ENCODE measurements around the gene GYPC.

The GYPC gene

GRCh38 chr2:126655500-126656430 is at the start of gene GYPC:
GYPC (plus strand) TSS chr2:126656158; CDS start chr2:126656264, 106 bp downstream.
- Histone ChIP-seq H3K36me3 (ENCODE audit: insufficient read depth, low read length) (no peaks in the 10 kb centered on the region), H4K20me1 (ENCODE audit: insufficient read depth, low read length, poor library complexity, severe bottlenecking) (peaks cover 8% of the 10 kb centered on the region), H3K4me2 (ENCODE audit: low read depth, low read length, poor library complexity, severe bottlenecking) (peak within 1 kb of the TSS; percentile 89), H3K79me2 (ENCODE audit: insufficient read depth, low read length) (peaks cover 49% of the 10 kb centered on the region), H3K27me3 (ENCODE audit: insufficient read depth, low read length, poor library complexity, severe bottlenecking) (no peaks in the 10 kb centered on the region), H3K9me3 (ENCODE audit: insufficient read depth, low read depth, low read length) (no peaks in the 10 kb centered on the region), H3K4me1 (ENCODE audit: insufficient read depth, low read length, poor library complexity, severe bottlenecking) (peaks cover 30% of the 10 kb centered on the region), H3K9me2 (replicated peaks; ENCODE audit: low read depth, low read length) (no peaks in the 10 kb centered on the region), H2AFZ (ENCODE audit: low read length) (peak within 1 kb of the TSS; percentile 71), H3K9ac (ENCODE audit: low read depth, low read length, poor library complexity, severe bottlenecking) (peak within 1 kb of the TSS; percentile 96), H3K4me3 (ENCODE audit: low read length, poor library complexity, severe bottlenecking) (peak within 1 kb of the TSS; percentile 88), H3F3A (ENCODE audit: low read depth) (peaks cover 8% of the 10 kb centered on the region; the same call in 1 of the 2 replicates)
- TF ChIP-seq CTCF (conservative IDR thresholded peaks at IDR 0.05; ENCODE audit: low read length) = no peak
- TF ChIP-seq EZH2phosphoT487 (IDR thresholded peaks at IDR 0.05; ENCODE audit: borderline replicate concordance) = no peak

- no peaks in the 10 kb centered on the region for H4K20me1 ChIP-seq (ENCODE audit: insufficient read depth, low read length, poor library complexity, severe bottlenecking)
- no peak overlapping the region for H3K4me3 ChIP-seq (ENCODE audit: low read length, poor library complexity, severe bottlenecking)
- TF ChIP-seq CTCF (conservative IDR thresholded peaks at IDR 0.05; ENCODE audit: low read length) (no peak; the same call in 1 of the 2 replicates), EZH2phosphoT487 (IDR thresholded peaks at IDR 0.05; ENCODE audit: borderline replicate concordance) (no peak)
- no peaks in the 10 kb centered on the region for H3K36me3 ChIP-seq (ENCODE audit: insufficient read depth, low read length)
- H3K9me3 ChIP-seq (ENCODE audit: insufficient read depth, low read depth, low read length) = no peaks in the 10 kb centered on the region
- no peak overlapping the region for H3K4me2 ChIP-seq (ENCODE audit: low read depth, low read length, poor library complexity, severe bottlenecking)
- no peaks in the 10 kb centered on the region for H3K27me3 ChIP-seq (ENCODE audit: insufficient read depth, low read length, poor library complexity, severe bottlenecking)
- H3K9ac ChIP-seq (ENCODE audit: low read depth, low read length, poor library complexity, severe bottlenecking) = no peak overlapping the region
- H2AFZ ChIP-seq (ENCODE audit: low read length) = no peak overlapping the region
- H3K79me2 ChIP-seq (ENCODE audit: insufficient read depth, low read length) = no peaks in the 10 kb centered on the region
- H3F3A ChIP-seq (ENCODE audit: low read depth) = no peaks in the 10 kb centered on the region
- H3K4me1 ChIP-seq (ENCODE audit: insufficient read depth, low read length, poor library complexity, severe bottlenecking) = peaks cover 7% of the 10 kb centered on the region
- no peaks in the 10 kb centered on the region for H3K9me2 ChIP-seq (replicated peaks; ENCODE audit: low read depth, low read length)
Measured at GRCh38 chr2:126614524-126615227, 41.3 kb upstream of the GYPC start.

- Histone ChIP-seq H3K4me3 (ENCODE audit: low read length, poor library complexity, severe bottlenecking) (no peak overlapping the region), H3K4me1 (ENCODE audit: insufficient read depth, low read length, poor library complexity, severe bottlenecking) (peaks cover 7% of the 10 kb centered on the region), H4K20me1 (ENCODE audit: insufficient read depth, low read length, poor library complexity, severe bottlenecking) (no peaks in the 10 kb centered on the region), H2AFZ (ENCODE audit: low read length) (no peak overlapping the region), H3K9me2 (replicated peaks; ENCODE audit: low read depth, low read length) (no peaks in the 10 kb centered on the region), H3K9me3 (ENCODE audit: insufficient read depth, low read depth, low read length) (no peaks in the 10 kb centered on the region), H3K79me2 (ENCODE audit: insufficient read depth, low read length) (no peaks in the 10 kb centered on the region), H3K4me2 (ENCODE audit: low read depth, low read length, poor library complexity, severe bottlenecking) (no peak overlapping the region), H3K27me3 (ENCODE audit: insufficient read depth, low read length, poor library complexity, severe bottlenecking) (no peaks in the 10 kb centered on the region), H3F3A (ENCODE audit: low read depth) (no peaks in the 10 kb centered on the region), H3K36me3 (ENCODE audit: insufficient read depth, low read length) (no peaks in the 10 kb centered on the region), H3K9ac (ENCODE audit: low read depth, low read length, poor library complexity, severe bottlenecking) (no peak overlapping the region)
- TF ChIP-seq CTCF (conservative IDR thresholded peaks at IDR 0.05; ENCODE audit: low read length) (peak; percentile 24; the same call in 1 of the 2 replicates), EZH2phosphoT487 (IDR thresholded peaks at IDR 0.05; ENCODE audit: borderline replicate concordance) (no peak)
Measured at GRCh38 chr2:126616606-126617069, 39.3 kb upstream of the GYPC start.
